HG02884 (cell line): ENCODE measurements around the gene MED9.
"Not testable (repeated sequence)": the region's sequence is repeated elsewhere in the genome, so short reads cannot be mapped to it uniquely, and the experiment has no call there.

Experiments used
- ATAC-seq: cut with Tn5 transposase; IDR thresholded peaks from one replicate; pipeline ENCODE4 v1.9.1; 2021; ENCODE audit warnings: mild to moderate bottlenecking, moderate library complexity; ENCODE audit not compliant: unreplicated experiment

The MED9 gene

GRCh38 chr17:17454700-17455099, 22.1 kb upstream of the MED9 start:
- not testable (repeated sequence) for ATAC-seq

- no peak for ATAC-seq
Measured at GRCh38 chr17:17455173-17455572, 21.6 kb upstream of the MED9 start.

- ATAC-seq: no peak
Measured at GRCh38 chr17:17456251-17456650, 20.5 kb upstream of the MED9 start.

GRCh38 chr17:17457680-17458079, 19.1 kb upstream of the MED9 start:
- no peak for ATAC-seq

GRCh38 chr17:17460038-17460437, 16.8 kb upstream of the MED9 start:
- ATAC-seq: no peak

GRCh38 chr17:17462048-17462824, 14.6 kb upstream of the MED9 start:
- ATAC-seq: no peak

GRCh38 chr17:17463821-17464220, 13.0 kb upstream of the MED9 start:
- no peak for ATAC-seq

- not testable (repeated sequence) for ATAC-seq
Measured at GRCh38 chr17:17465878-17466277, 10.9 kb upstream of the MED9 start.

- ATAC-seq: no peak
Measured at GRCh38 chr17:17466511-17466910, 10.3 kb upstream of the MED9 start.

GRCh38 chr17:17467016-17467415, 9.8 kb upstream of the MED9 start:
- no peak for ATAC-seq

- ATAC-seq: no peak
Measured at GRCh38 chr17:17467720-17468119, 9.1 kb upstream of the MED9 start.

- no peak for ATAC-seq
Measured at GRCh38 chr17:17468217-17469010, 8.4 kb upstream of the MED9 start.

GRCh38 chr17:17469358-17469757, 7.4 kb upstream of the MED9 start:
- no peak for ATAC-seq

GRCh38 chr17:17469996-17470395, 6.8 kb upstream of the MED9 start:
- ATAC-seq: no peak

- no peak for ATAC-seq
Measured at GRCh38 chr17:17472333-17472920, 4.4 kb upstream of the MED9 start.

- no peak for ATAC-seq
Measured at GRCh38 chr17:17474341-17474740, 2.5 kb upstream of the MED9 start.

GRCh38 chr17:17479209-17479608, 2.4 kb downstream of the MED9 start:
- ATAC-seq: no peak

GRCh38 chr17:17480593-17481148, 3.9 kb downstream of the MED9 start:
- no peak for ATAC-seq

GRCh38 chr17:17481860-17482259, 5.1 kb downstream of the MED9 start:
- ATAC-seq: no peak

- no peak for ATAC-seq
Measured at GRCh38 chr17:17484451-17484899, 7.7 kb downstream of the MED9 start.

- ATAC-seq: no peak
Measured at GRCh38 chr17:17485420-17485819, 8.6 kb downstream of the MED9 start.
